Measurements from ENCODE around the gene GSTT2.
"Not testable (repeated sequence)": the region's sequence is repeated elsewhere in the genome, so short reads cannot be mapped to it uniquely, and the experiment has no call there.

The GSTT2 gene

DNA sequence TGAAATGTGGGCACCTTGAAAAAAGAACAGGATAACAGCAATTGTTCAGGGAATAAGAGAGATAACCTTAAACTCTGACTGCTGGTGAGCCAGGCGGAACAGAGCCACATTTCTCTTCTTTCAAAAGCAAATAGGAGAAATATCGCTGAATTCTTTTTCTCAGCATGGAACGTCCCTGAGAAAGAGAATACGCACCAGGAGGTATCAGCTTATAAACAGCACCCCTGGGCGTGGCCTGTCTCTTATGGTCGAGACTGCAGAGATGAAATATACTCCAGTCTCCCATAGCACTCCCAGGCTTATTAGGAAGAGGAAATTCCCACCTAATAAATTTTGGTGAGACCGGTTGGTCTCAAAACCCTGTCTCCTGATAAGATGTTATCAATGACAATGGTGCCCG lies 24.0 kb upstream of the GSTT2 start:
- Histone ChIP-seq H3K4me1 (ENCODE audit: control insufficient read depth, low read depth, low read length) (peaks cover 12% of the 10 kb centered on the region), H3K4me3 (ENCODE audit: low read length) (peak overlapping the region; percentile 47)
- H3K9me3 ChIP-seq (ENCODE audit: control insufficient read depth, low read depth, low read length); H3K36me3 ChIP-seq (ENCODE audit: control insufficient read depth, low read depth, low read length); H3K27me3 ChIP-seq (ENCODE audit: control insufficient read depth, insufficient read depth, low read length); H3K9ac ChIP-seq (ENCODE audit: low read length); H3K27ac ChIP-seq (ENCODE audit: low read length): not testable (repeated sequence)

DNA sequence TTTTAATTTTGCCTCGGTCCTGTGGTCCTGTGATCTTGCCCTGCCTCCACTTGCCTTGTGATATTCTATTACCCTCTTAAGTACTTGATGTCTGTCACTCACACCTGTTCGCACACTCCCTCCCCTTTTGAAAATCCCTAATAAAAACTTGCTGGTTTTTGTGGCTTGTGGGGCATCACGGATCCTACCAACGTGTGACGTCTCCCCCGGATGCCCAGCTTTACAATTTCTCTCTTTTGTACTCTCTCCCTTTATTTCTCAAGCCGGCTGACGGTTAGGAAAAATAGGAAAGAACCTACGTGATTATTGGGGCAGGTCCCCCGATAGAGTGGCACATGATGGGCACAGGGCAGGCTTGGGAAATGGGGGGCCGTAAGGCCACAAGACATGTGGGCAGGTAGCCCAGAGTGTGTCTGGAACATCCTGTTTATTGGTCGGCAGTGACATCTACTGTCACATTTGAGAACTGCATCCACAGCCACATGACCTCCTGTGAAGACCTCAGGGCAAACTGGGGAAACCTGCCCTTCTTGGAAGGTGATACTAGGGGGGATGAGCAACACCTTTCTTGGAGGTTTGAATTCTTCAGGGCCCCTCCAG lies 23.5 kb upstream of the GSTT2 start:
- Histone ChIP-seq H3K4me1 (ENCODE audit: control insufficient read depth, low read depth, low read length) (peaks cover 12% of the 10 kb centered on the region), H3K27ac (ENCODE audit: low read length) (peak overlapping the region; percentile 59), H3K4me3 (ENCODE audit: low read length) (peak overlapping the region; percentile 47), H3K9ac (ENCODE audit: low read length) (peak overlapping the region; percentile 45)
- not testable (repeated sequence) for H3K36me3 ChIP-seq (ENCODE audit: control insufficient read depth, low read depth, low read length); H3K9me3 ChIP-seq (ENCODE audit: control insufficient read depth, low read depth, low read length); H3K27me3 ChIP-seq (ENCODE audit: control insufficient read depth, insufficient read depth, low read length)

GRCh38 chr22:23961084-23961771 lies 18.7 kb upstream of the GSTT2 start, which contains the start of gene GSTT2B:
Gene GSTT2B (minus strand): TSS chr22:23961195. CDS start chr22:23961131, 64 bp downstream.
- not testable (repeated sequence) for H3K9me3 ChIP-seq (ENCODE audit: control insufficient read depth, low read depth, low read length); H3K4me1 ChIP-seq (ENCODE audit: control insufficient read depth, low read depth, low read length); H3K4me3 ChIP-seq (ENCODE audit: low read length); H3K27ac ChIP-seq (ENCODE audit: low read length); H3K27me3 ChIP-seq (ENCODE audit: control insufficient read depth, insufficient read depth, low read length); H3K9ac ChIP-seq (ENCODE audit: low read length); H3K36me3 ChIP-seq (ENCODE audit: control insufficient read depth, low read depth, low read length)

DNA sequence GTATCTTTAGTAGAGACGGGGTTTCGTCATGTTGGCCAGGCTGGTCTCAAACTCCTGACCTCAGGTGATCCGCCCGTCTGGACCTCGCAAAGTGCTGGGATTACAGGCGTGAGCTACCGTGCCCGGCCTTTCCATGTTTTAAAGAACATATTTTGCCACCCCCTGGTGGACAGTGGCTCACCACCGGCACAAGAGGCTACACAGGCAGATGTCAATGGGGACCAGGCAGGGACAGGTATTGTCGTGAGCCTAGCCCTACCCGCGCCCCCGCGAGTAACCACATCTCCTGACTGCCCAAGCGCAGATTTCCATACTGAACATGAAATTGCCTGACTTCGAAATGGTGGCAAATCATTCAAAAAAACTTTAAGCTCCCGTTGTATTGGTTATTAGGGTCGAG lies 13.8 kb upstream of the GSTT2 start:
- not testable (repeated sequence) for H3K27me3 ChIP-seq (ENCODE audit: control insufficient read depth, insufficient read depth, low read length); H3K9me3 ChIP-seq (ENCODE audit: control insufficient read depth, low read depth, low read length); H3K4me1 ChIP-seq (ENCODE audit: control insufficient read depth, low read depth, low read length); H3K9ac ChIP-seq (ENCODE audit: low read length); H3K27ac ChIP-seq (ENCODE audit: low read length); H3K4me3 ChIP-seq (ENCODE audit: low read length)
- H3K36me3 ChIP-seq (ENCODE audit: control insufficient read depth, low read depth, low read length) = peaks cover 15% of the 10 kb centered on the region

DNA sequence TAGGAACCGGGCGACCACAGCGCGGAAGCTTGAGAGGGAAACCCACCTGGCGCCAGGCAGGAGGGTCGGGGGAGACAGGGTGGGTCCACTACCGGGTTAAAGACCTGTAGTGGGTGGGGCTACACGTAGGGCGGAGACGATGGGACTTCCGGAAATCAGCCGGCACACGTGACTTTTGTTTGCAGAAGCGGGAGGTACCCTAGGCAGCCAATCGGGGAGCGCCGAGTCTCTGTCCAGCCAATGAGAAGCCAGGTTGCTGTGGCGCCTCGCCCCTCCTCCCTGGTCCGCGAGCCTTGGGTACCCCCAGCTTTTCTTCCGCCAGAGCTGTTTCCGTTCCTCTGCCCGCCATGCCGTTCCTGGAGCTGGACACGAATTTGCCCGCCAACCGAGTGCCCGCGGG lies 13.4 kb upstream of the GSTT2 start, which contains the start of gene DDTL:
Gene DDTL (plus strand): TSS at position 321 of the 400 bp plus-strand sequence. CDS start 27 bp downstream, at position 348.
- H3K27me3 ChIP-seq (ENCODE audit: control insufficient read depth, insufficient read depth, low read length); H3K9ac ChIP-seq (ENCODE audit: low read length); H3K4me1 ChIP-seq (ENCODE audit: control insufficient read depth, low read depth, low read length); H3K9me3 ChIP-seq (ENCODE audit: control insufficient read depth, low read depth, low read length); H3K4me3 ChIP-seq (ENCODE audit: low read length); H3K27ac ChIP-seq (ENCODE audit: low read length): not testable (repeated sequence)
- peaks cover 20% of the 10 kb centered on the region for H3K36me3 ChIP-seq (ENCODE audit: control insufficient read depth, low read depth, low read length)

GRCh38 chr22:23969071-23969470 lies 10.9 kb upstream of the GSTT2 start:
- peaks cover 24% of the 10 kb centered on the region for H3K36me3 ChIP-seq (ENCODE audit: control insufficient read depth, low read depth, low read length)
- no peaks in the 10 kb centered on the region for H3K4me1 ChIP-seq (ENCODE audit: control insufficient read depth, low read depth, low read length)
- no peak overlapping the region for H3K27ac ChIP-seq (ENCODE audit: low read length)
- no peak overlapping the region for H3K9ac ChIP-seq (ENCODE audit: low read length)
- H3K27me3 ChIP-seq (ENCODE audit: control insufficient read depth, insufficient read depth, low read length) = no peaks in the 10 kb centered on the region
- no peak overlapping the region for H3K4me3 ChIP-seq (ENCODE audit: low read length)
- no peaks in the 10 kb centered on the region for H3K9me3 ChIP-seq (ENCODE audit: control insufficient read depth, low read depth, low read length)

DNA sequence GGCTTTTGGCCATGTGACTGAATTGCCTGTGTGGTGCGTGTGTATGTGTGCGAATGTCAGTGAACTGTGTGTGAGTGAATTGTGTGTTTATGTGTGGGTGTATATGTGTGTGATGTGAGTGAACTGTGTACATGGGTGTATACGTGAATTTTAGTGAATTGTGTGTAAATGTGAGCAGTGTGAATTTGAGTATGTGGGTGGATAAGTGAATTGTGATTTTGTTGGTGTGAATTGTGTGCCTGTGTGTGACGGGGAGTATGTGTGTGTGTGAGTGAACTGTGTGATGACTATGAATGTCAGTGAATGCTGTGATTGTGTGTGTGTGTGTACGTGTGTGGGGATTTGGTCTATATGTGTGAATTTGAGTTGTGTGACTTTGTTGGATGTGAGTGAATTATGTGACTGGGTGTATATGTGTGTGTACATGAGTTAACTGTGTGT lies 9.7 kb upstream of the GSTT2 start:
- H3K9ac ChIP-seq (ENCODE audit: low read length) = no peak overlapping the region
- H3K36me3 ChIP-seq (ENCODE audit: control insufficient read depth, low read depth, low read length) = peaks cover 24% of the 10 kb centered on the region
- no peak overlapping the region for H3K27ac ChIP-seq (ENCODE audit: low read length)
- H3K4me3 ChIP-seq (ENCODE audit: low read length) = no peak overlapping the region
- H3K4me1 ChIP-seq (ENCODE audit: control insufficient read depth, low read depth, low read length) = no peaks in the 10 kb centered on the region
- H3K27me3 ChIP-seq (ENCODE audit: control insufficient read depth, insufficient read depth, low read length) = no peaks in the 10 kb centered on the region
- no peaks in the 10 kb centered on the region for H3K9me3 ChIP-seq (ENCODE audit: control insufficient read depth, low read depth, low read length)

- Histone ChIP-seq H3K27me3 (ENCODE audit: control insufficient read depth, insufficient read depth, low read length) (no peaks in the 10 kb centered on the region), H3K27ac (ENCODE audit: low read length) (no peak overlapping the region), H3K36me3 (ENCODE audit: control insufficient read depth, low read depth, low read length) (peaks cover 24% of the 10 kb centered on the region), H3K4me1 (ENCODE audit: control insufficient read depth, low read depth, low read length) (no peaks in the 10 kb centered on the region), H3K4me3 (ENCODE audit: low read length) (no peak overlapping the region), H3K9me3 (ENCODE audit: control insufficient read depth, low read depth, low read length) (no peaks in the 10 kb centered on the region), H3K9ac (ENCODE audit: low read length) (no peak overlapping the region)
Observed at GRCh38 chr22:23970816-23971486, 9.0 kb upstream of the GSTT2 start.

- not testable (repeated sequence) for H3K9ac ChIP-seq (ENCODE audit: low read length); H3K4me3 ChIP-seq (ENCODE audit: low read length); H3K4me1 ChIP-seq (ENCODE audit: control insufficient read depth, low read depth, low read length)
Observed at GRCh38 chr22:23971927-23972326, 8.0 kb upstream of the GSTT2 start.

DNA sequence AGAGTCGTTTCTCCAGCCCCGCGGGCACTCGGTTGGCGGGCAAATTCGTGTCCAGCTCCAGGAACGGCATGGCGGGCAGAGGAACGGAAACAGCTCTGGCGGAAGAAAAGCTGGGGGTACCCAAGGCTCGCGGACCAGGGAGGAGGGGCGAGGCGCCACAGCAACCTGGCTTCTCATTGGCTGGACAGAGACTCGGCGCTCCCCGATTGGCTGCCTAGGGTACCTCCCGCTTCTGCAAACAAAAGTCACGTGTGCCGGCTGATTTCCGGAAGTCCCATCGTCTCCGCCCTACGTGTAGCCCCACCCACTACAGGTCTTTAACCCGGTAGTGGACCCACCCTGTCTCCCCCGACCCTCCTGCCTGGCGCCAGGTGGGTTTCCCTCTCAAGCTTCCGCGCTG lies 5.6 kb upstream of the GSTT2 start, which contains the start of gene DDT:
Gene DDT (minus strand): TSS at position 97 of the 400 bp plus-strand sequence. CDS start 27 bp downstream, at position 70.
- not testable (repeated sequence) for H3K9me3 ChIP-seq (ENCODE audit: control insufficient read depth, low read depth, low read length); H3K27me3 ChIP-seq (ENCODE audit: control insufficient read depth, insufficient read depth, low read length); H3K27ac ChIP-seq (ENCODE audit: low read length); H3K4me3 ChIP-seq (ENCODE audit: low read length); H3K4me1 ChIP-seq (ENCODE audit: control insufficient read depth, low read depth, low read length); H3K9ac ChIP-seq (ENCODE audit: low read length)
- H3K36me3 ChIP-seq (ENCODE audit: control insufficient read depth, low read depth, low read length) = peaks cover 24% of the 10 kb centered on the region

More at GRCh38 chr22:23971927-23972326, 8.0 kb upstream of the GSTT2 start:
- H3K36me3 ChIP-seq (ENCODE audit: control insufficient read depth, low read depth, low read length) = peaks cover 24% of the 10 kb centered on the region
- not testable (repeated sequence) for H3K9me3 ChIP-seq (ENCODE audit: control insufficient read depth, low read depth, low read length); H3K27me3 ChIP-seq (ENCODE audit: control insufficient read depth, insufficient read depth, low read length); H3K27ac ChIP-seq (ENCODE audit: low read length)

- not testable (repeated sequence) for H3K9me3 ChIP-seq (ENCODE audit: control insufficient read depth, low read depth, low read length); H3K4me3 ChIP-seq (ENCODE audit: low read length); H3K27ac ChIP-seq (ENCODE audit: low read length); H3K4me1 ChIP-seq (ENCODE audit: control insufficient read depth, low read depth, low read length); H3K9ac ChIP-seq (ENCODE audit: low read length); H3K27me3 ChIP-seq (ENCODE audit: control insufficient read depth, insufficient read depth, low read length)
- H3K36me3 ChIP-seq (ENCODE audit: control insufficient read depth, low read depth, low read length) = peaks cover 20% of the 10 kb centered on the region
Observed at GRCh38 chr22:23974836-23975352, 5.0 kb upstream of the GSTT2 start.
